BE2C (cell line): ENCODE results near the gene DHRS3.

ENCODE experiments used
- DNase-seq: peaks from one replicate; pipeline ENCODE4 v3.0.0-alpha.2; 2020
- H3K27me3 ChIP-seq: fragments of 250-450 bp; sonication (Bioruptor Pico); 2 replicates; pipeline ENCODE4 v1.5.1; 2020; ENCODE audit warnings: mild to moderate bottlenecking
- H3K36me3 ChIP-seq: fragments of 250-450 bp; sonication (Bioruptor Pico); 2 replicates; pipeline ENCODE4 v1.5.1; 2020; ENCODE audit warnings: mild to moderate bottlenecking
- H3K4me1 ChIP-seq: fragments of 250-450 bp; sonication (Bioruptor Pico); 2 replicates; pipeline ENCODE4 v1.5.1; 2020
- H3K4me3 ChIP-seq: 2 replicates; pipeline ENCODE4 v1.5.1; 2011; ENCODE audit warnings: low read depth, low read length
- H3K9me3 ChIP-seq: fragments of 250-450 bp; sonication (Bioruptor Pico); 2 replicates; pipeline ENCODE4 v1.5.1; 2020
- TF ChIP-seq, protein P1 (sequence below): IDR thresholded peaks from 2 replicates; pipeline ENCODE4 v1.5.1; 2012; ENCODE audit warnings: mild to moderate bottlenecking, low read depth, low read length

DHRS3 gene

DNA sequence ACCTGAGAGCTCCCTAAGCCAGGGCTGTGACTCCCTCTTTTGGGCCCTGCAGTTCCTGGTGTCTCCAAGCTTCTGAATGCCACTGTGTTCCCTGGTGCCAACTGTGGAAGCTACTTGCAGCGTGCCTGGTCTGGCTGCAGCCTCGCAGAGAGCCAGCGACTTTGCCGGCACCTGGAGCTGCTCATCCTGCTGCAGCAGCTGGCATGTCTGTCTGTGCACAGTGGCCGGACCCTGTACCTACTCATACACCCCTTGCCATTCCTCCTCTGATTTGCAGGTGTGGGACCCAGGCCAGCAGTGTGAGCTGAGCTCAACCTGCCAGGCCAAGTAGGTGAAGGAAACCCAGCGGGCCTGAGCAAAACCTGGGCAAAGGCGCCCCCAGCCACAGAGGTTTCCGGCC lies 13.6 kb upstream of the DHRS3 start:
- H3K36me3 ChIP-seq, result no peaks in the 10 kb centered on the region
- H3K9me3 ChIP-seq, result no peaks in the 10 kb centered on the region
- TF ChIP-seq, protein P1, sequence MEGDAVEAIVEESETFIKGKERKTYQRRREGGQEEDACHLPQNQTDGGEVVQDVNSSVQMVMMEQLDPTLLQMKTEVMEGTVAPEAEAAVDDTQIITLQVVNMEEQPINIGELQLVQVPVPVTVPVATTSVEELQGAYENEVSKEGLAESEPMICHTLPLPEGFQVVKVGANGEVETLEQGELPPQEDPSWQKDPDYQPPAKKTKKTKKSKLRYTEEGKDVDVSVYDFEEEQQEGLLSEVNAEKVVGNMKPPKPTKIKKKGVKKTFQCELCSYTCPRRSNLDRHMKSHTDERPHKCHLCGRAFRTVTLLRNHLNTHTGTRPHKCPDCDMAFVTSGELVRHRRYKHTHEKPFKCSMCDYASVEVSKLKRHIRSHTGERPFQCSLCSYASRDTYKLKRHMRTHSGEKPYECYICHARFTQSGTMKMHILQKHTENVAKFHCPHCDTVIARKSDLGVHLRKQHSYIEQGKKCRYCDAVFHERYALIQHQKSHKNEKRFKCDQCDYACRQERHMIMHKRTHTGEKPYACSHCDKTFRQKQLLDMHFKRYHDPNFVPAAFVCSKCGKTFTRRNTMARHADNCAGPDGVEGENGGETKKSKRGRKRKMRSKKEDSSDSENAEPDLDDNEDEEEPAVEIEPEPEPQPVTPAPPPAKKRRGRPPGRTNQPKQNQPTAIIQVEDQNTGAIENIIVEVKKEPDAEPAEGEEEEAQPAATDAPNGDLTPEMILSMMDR, result no peak
- no peaks in the 10 kb centered on the region for H3K4me1 ChIP-seq
- no peak for DNase-seq
- H3K27me3 ChIP-seq, result no peaks in the 10 kb centered on the region
- H3K4me3 ChIP-seq, result no peak overlapping the region

GRCh38 chr1:12630946-12631530 lies 13.0 kb upstream of the DHRS3 start:
- Histone ChIP-seq H3K4me1 (no peaks in the 10 kb centered on the region), H3K9me3 (no peaks in the 10 kb centered on the region), H3K4me3 (no peak overlapping the region), H3K27me3 (no peaks in the 10 kb centered on the region), H3K36me3 (no peaks in the 10 kb centered on the region)
- no peak for DNase-seq
- TF ChIP-seq, protein P1, result no peak

GRCh38 chr1:12629985-12630760 lies 12.2 kb upstream of the DHRS3 start:
- Histone ChIP-seq H3K36me3 (no peaks in the 10 kb centered on the region), H3K4me3 (no peak overlapping the region), H3K9me3 (no peaks in the 10 kb centered on the region), H3K4me1 (no peaks in the 10 kb centered on the region), H3K27me3 (no peaks in the 10 kb centered on the region)
- DNase-seq, result no peak
- TF ChIP-seq, protein P1, result no peak

- TF ChIP-seq, protein P1, result no peak
- H3K4me1 ChIP-seq, result no peaks in the 10 kb centered on the region
- H3K36me3 ChIP-seq, result no peaks in the 10 kb centered on the region
- H3K4me3 ChIP-seq, result no peak overlapping the region
- DNase-seq, result no peak
- no peaks in the 10 kb centered on the region for H3K27me3 ChIP-seq
- no peaks in the 10 kb centered on the region for H3K9me3 ChIP-seq
Observed at GRCh38 chr1:12629511-12629956, 11.5 kb upstream of the DHRS3 start.

DNA sequence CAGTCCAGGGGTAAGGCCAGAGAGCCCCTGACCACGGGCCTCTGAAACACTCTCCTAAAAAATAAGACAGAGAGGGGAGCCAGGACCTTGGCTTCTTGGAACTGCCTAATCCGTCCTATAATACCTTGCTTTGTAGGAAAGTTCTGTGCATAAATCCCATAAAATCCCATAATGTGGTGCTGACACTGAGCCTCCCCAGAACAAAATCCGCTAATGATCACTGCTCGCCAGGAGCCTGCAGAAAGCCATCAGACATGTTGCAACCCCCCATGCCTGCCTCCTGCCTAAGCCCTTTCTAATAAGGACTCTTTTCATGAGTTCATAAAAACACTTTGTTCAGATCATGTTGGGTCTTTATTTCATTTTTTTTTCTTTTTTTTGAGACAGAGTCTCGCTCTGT lies 9.3 kb upstream of the DHRS3 start:
- Histone ChIP-seq H3K9me3 (no peaks in the 10 kb centered on the region), H3K4me1 (no peaks in the 10 kb centered on the region)
- TF ChIP-seq, protein P1, result no peak

DNA sequence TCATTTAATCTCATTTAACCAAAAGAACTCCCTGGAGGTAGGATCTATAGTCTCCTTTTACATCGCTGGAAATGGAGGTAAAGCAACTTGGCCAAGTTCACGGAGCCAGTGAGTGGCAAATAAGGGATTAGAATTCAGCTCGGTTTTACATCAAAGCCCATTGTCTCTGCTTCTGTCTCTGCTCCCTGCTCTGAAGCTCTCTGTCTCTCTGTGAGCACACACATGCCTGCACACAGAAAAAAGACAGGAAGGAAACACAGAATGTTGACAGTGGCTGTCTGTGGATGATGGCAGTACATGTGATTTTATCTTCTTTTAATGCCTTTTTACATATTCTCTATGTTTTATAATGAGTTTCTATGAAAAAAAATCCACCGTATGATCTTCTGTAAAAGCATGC lies 8.9 kb upstream of the DHRS3 start:
- no peak for DNase-seq
- H3K9me3 ChIP-seq, result no peaks in the 10 kb centered on the region
- no peak overlapping the region for H3K4me3 ChIP-seq
- TF ChIP-seq, protein P1, result no peak
- no peaks in the 10 kb centered on the region for H3K36me3 ChIP-seq
- no peaks in the 10 kb centered on the region for H3K4me1 ChIP-seq
- no peaks in the 10 kb centered on the region for H3K27me3 ChIP-seq

More for the DNA sequence above, 9.3 kb upstream of the DHRS3 start:
- Histone ChIP-seq H3K4me3 (no peak overlapping the region), H3K27me3 (no peaks in the 10 kb centered on the region), H3K36me3 (no peaks in the 10 kb centered on the region)
- no peak for DNase-seq
